ENCODE results near the gene SLC26A2.

DNA sequence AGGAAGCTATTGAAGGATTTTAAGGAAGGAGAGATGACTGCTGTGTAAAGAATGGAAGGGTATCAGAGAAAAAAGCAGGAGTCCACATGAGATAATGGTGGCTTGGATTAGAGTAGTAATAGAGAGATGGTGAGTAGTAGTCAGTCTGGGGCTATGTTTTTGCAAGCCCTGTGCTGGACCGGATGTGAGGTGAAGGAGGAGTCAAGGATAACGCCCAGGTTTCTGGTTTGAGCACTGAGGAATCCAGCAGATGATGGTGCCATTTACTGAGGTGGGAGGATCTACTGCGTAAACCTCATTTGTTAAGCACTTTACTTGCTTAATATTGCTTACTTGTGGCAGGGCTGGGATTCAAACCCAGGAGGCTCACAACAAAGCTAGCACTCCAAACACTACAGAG lies 38.8 kb downstream of the SLC26A2 start:
- no peak for TF ChIP-seq NR2F2 (IDR thresholded peaks at IDR 0.05)
- TF ChIP-seq, protein P1, sequence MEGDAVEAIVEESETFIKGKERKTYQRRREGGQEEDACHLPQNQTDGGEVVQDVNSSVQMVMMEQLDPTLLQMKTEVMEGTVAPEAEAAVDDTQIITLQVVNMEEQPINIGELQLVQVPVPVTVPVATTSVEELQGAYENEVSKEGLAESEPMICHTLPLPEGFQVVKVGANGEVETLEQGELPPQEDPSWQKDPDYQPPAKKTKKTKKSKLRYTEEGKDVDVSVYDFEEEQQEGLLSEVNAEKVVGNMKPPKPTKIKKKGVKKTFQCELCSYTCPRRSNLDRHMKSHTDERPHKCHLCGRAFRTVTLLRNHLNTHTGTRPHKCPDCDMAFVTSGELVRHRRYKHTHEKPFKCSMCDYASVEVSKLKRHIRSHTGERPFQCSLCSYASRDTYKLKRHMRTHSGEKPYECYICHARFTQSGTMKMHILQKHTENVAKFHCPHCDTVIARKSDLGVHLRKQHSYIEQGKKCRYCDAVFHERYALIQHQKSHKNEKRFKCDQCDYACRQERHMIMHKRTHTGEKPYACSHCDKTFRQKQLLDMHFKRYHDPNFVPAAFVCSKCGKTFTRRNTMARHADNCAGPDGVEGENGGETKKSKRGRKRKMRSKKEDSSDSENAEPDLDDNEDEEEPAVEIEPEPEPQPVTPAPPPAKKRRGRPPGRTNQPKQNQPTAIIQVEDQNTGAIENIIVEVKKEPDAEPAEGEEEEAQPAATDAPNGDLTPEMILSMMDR (IDR thresholded peaks at IDR 0.05; ENCODE audit: low read depth, low read length, missing input control), result no peak
